LNCaP clone FGC (cell line): Measurements from ENCODE around the gene HGS.

ENCODE experiments used
- DNase-seq: peaks from one replicate; pipeline ENCODE4 v3.0.0-alpha.2; 2011; ENCODE audit warnings: low read depth
- H3K4me3 ChIP-seq: 2 replicates; pipeline ENCODE4 v1.5.1; 2011; ENCODE audit warnings: mild to moderate bottlenecking, low read depth, low read length, control low read depth
- TF ChIP-seq, protein P1 (sequence below): IDR thresholded peaks from 2 replicates; pipeline ENCODE4 v1.5.1; 2012; ENCODE audit warnings: mild to moderate bottlenecking; ENCODE audit not compliant: control insufficient read depth, insufficient read depth; ENCODE audit errors: extremely low read depth

HGS gene

DNA sequence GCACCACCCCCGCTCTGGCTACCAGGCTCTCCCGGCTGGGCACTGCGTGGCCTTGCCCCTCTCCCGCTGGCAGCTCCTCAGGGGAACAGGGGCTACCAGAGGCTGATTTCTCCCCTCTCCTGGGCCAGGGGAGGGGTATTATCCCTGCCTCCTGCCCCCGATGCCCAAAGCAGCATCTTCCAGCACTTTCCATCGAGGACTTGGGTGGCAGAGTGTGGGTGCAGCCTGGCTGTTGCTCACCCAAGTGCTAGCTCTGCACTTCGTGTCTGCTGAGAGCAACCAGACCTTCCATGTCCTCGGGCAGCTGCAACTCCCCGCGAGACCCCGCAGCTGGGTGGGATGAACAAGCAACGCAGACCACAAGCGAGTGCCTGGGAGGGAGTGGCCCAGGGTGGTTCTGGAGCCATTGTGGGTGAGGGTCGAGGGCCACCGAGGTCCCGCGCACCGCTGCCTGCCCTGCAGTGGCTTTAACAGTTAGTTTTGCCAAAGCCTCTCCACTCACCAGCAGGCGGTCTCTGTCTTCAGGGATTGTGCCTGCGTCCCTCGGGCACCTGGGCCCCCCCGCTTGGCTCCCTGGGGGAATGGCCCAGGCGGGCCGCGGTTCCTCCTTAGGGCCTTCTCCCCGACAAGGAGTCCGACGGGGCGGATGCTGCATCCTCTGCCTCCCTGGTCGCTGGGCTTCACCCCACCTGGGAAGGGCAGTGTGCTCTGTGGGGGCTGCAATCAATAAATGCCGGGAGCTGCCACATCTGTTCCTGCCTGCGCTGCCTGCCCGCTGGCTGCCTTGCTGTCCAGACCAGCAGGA is 36.7 kb downstream of the HGS start:
- no peak for DNase-seq
- TF ChIP-seq, protein P1, sequence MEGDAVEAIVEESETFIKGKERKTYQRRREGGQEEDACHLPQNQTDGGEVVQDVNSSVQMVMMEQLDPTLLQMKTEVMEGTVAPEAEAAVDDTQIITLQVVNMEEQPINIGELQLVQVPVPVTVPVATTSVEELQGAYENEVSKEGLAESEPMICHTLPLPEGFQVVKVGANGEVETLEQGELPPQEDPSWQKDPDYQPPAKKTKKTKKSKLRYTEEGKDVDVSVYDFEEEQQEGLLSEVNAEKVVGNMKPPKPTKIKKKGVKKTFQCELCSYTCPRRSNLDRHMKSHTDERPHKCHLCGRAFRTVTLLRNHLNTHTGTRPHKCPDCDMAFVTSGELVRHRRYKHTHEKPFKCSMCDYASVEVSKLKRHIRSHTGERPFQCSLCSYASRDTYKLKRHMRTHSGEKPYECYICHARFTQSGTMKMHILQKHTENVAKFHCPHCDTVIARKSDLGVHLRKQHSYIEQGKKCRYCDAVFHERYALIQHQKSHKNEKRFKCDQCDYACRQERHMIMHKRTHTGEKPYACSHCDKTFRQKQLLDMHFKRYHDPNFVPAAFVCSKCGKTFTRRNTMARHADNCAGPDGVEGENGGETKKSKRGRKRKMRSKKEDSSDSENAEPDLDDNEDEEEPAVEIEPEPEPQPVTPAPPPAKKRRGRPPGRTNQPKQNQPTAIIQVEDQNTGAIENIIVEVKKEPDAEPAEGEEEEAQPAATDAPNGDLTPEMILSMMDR = no peak
- H3K4me3 ChIP-seq = no peak overlapping the region

DNA sequence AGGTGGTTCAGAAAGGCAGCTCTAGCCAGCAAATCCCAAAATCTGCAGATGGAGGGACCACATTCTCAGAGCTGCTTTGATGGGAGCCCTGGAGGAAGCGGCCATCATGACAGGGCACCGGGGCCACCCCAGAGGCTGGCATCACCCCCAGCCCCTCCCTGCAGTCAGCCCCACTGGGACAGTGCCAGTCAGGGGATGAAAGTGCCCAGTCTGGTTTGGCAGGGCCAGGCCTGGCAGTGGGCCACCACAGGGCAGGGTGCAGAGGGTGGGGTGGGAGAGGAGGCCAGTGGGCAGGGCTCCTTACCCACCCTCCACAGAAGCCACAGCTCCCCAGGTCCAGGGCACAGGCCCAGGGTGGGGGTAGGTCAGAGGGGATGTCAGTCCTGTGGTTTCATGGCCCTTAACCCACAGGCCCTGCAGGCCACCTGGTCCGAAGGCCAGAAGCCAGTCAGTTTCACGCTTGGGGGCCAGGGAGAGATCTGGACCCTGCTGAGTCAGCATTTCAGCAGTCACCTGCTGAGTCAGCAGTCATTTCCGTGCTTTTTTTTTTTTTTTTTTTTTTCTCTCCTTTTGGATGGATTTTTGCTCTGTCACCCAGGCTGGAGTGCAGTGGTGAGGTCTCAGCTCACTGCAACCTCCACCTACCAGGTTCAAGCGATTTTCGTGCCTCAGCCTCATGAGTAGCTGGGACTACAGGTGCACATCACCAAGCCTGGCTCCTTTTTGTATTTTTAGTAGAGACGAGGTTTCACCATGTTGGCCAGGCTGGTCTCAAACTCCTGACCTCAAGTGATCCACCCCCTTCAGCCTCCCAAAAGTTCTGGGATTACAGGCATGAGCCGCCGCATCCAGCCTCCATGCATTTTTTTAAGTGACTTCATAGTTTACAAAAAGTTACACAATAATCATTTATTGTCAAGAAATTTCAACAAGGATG is 38.6 kb downstream of the HGS start:
- TF ChIP-seq, protein P1 = no peak
- peak; percentile 73 for DNase-seq

DNA sequence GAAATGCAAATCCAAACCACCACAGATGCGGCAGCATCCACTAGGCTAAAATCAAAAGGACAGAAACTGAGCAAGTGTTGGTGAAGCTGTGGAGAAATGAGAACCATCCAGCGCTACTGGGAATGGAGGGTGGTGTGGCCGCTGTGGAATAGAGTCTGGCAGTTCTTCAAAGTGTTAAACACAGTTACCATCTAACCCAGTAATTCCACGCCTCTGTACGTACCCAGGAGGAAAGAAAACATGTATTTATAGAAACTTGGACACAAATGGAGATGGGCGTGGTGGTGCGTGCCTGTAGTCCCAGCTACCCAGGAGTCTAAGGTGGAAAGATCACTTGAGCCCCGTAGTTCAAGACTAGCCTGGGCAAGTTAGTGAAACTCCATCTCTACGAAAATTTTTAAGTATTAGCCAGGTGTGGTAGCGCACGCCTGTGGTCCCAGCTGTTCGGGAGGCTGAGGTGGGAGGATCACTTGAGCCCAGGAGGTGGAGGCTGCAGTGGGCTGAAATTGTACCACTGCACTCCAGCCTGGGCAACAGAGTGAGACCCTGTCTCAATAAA is 39.9 kb downstream of the HGS start:
- peak; percentile 75 for DNase-seq
- no peak overlapping the region for H3K4me3 ChIP-seq
- TF ChIP-seq, protein P1 = no peak

More for the DNA sequence above, 38.6 kb downstream of the HGS start:
- no peak overlapping the region for H3K4me3 ChIP-seq

DNA sequence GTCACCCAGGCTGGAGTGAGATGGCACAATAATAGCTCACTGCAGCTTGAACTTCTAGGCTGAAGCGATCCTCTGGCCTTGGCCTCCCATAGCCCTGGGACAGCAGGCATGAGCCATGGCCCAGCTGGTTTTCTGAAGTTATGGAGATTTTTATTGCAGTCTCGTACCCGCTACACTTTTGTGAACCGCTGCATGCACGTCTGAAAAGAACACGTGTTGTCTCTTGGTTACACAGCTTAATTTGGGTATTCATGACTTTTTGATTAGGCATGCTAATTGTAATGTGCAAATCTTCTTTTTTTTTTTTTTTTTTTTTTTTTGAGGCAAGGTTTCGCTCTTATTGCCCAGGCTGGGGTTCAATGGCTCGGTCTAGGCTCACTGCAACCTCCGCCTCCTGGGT is 41.6 kb downstream of the HGS start:
- H3K4me3 ChIP-seq = no peak overlapping the region
- DNase-seq = no peak
- TF ChIP-seq, protein P1 = no peak

DNA sequence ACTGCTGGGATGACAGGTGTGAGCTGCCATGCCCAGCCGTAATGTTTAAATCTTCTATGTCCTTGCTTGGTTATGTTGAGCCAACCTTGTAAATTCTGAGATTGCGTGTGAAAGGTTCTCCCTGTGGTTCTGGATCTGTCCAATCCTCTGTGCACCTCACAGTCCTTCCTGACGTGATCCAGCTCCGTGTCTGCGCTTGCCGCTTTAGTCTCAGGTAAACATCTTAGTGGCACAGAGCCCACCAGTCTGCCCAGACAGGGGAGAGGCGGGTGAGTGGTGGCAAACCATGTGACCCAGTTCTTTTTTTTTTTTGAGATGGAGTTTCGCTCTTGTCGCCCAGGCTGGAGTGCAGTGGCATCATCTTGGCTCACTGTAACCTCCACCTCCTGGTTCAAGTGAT is 42.2 kb downstream of the HGS start:
- DNase-seq = peak; percentile 99
- TF ChIP-seq, protein P1 = no peak
- no peak overlapping the region for H3K4me3 ChIP-seq

DNA sequence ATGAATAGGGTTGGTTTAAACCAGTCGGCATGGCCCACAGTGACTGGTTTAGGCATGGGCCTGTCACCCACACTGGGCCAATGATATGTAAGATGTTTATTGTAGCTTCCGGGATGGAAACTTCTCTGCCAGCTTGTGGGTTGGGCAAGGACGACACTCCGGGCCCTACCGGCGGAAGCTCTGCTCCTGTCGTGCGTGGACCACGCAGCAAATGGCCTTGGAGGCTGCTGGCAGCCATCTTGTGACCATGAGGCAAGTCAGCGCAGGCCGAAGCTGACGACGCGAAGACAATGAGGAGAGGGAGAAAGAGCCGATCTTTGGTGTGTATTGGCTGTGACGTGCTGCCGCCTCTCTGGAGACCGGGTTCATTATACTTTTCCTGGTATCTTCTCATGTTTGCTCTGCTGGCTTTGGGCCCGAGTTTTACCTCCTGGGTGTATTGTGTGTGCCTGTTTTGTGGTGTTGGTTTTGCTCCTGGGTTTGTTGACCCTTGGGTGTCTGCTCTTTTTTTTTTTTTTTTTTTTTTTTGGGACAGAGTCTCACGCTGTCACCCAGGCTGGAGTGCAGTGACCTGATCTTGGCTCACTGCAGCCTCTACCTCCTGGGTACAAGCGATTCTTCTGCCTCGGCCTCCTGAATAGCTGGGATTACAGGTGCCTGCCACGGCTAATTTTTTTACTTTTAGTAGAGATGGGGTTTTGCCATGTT is 43.7 kb downstream of the HGS start:
- TF ChIP-seq, protein P1 = no peak
- peak; percentile 92 for DNase-seq
- H3K4me3 ChIP-seq = peak overlapping the region; percentile 8; the same call in 1 of the 2 replicates
